ENCODE measurements around the gene FAM32A. TPM values are rescaled to one million over a fixed set of nuclear protein-coding genes. Genes with fewer than 3 reads are reported as not detected.

FAM32A gene
- total RNA-seq (2022; extraction: Qiagen RNA extraction; ENCODE audit: low read depth): 91.3 to 95.0 TPM (median 94.4 TPM) in 5 replicates

DNA sequence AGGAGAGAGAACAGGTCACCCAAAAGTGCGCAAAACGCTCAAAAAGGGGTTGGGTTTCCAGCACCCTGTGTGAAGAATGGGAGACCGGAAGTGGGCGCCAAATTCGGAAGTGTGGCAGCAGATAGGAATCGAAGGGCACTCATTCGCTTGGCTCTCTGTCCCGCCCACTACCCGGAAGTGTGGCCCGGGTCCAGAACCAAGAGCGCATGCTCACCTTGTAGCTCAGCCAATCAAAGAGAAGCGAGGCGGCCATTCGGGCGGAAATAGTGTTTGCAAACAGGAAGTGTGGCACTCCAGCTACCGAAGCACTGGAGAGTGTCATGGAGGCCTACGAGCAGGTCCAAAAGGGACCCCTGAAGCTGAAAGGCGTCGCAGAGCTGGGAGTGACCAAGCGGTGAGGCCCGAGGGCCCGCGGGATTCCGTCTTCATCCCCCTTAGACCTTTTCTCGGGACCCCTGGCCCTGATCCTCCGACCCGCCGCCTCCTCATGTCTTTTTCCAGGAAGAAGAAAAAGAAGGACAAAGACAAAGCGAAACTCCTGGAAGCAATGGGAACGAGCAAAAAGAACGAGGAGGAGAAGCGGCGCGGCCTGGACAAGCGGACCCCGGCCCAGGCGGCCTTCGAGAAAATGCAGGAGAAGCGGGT, at the start of gene FAM32A:
Gene FAM32A (plus strand): TSS at position 288 of the 645 bp plus-strand sequence. CDS start 33 bp downstream, at position 321.

GRCh38 chr19:16143399-16144215, 41.6 kb upstream of the FAM32A start, which contains the start of gene HSH2D:
Gene HSH2D (plus strand): TSS chr19:16143685. CDS start chr19:16148751, 5,066 bp downstream.

DNA sequence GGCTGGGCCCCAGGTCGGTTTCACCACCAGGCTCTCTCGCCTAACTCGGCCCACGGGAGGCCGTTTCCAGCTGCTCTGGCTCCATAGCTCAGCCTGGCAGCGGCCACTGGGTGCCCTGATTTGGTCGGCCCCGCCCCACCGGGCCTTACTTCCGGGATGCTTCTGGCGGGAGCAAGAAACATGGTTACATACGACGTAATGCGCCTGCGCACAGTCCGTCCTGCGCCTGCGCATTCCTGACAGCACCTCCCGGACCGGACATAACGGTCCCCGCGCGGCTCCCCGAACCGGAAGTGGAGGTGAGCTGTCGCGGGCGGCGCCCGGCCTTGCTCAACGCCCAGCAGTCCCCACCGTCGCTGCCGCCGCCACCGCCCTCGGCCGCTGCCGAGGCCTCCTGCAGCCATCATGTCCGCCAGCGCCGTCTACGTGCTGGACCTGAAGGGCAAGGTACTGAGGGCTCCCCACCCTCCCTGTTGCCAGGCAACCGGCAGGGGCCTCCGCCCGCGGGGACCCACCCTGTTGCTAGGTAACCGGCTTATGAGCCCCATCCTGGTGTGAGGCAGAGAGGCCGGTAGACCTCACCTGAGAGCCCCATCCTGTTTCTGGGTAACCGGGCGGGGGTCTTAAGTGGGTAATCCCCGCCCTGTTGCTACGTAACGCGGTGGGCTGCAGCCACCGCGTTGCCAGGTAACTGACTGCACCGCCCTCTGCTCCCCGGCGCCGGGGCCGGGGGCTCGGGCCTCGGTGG, 12.6 kb downstream of the FAM32A start, which contains the start of gene AP1M1:
Gene AP1M1 (plus strand): TSS at position 290 of the 748 bp plus-strand sequence. CDS start 116 bp downstream, at position 406.

Other genes with a start within 250 kb of the FAM32A start
- gene OR10H4, start 236.4 kb upstream of the FAM32A start, total RNA-seq (2022; extraction: Qiagen RNA extraction; ENCODE audit: low read depth): not detected in 5 replicates
- 322 to 485 TPM (median 431 TPM) in 5 replicates for gene TPM4, start 108.9 kb upstream of the FAM32A start, total RNA-seq (2022; extraction: Qiagen RNA extraction; ENCODE audit: low read depth)
- gene RAB8A, start 73.5 kb upstream of the FAM32A start, total RNA-seq (2022; extraction: Qiagen RNA extraction; ENCODE audit: low read depth): 41.6 to 86.5 TPM (median 44.3 TPM) in 5 replicates
- gene HSH2D, start 41.7 kb upstream of the FAM32A start, total RNA-seq (2022; extraction: Qiagen RNA extraction; ENCODE audit: low read depth): 0.09 TPM in 1 of 5 replicates, not detected in the others
- not detected in 5 replicates for gene CIB3, start 11.9 kb upstream of the FAM32A start, total RNA-seq (2022; extraction: Qiagen RNA extraction; ENCODE audit: low read depth)
- gene AP1M1, start 12.5 kb downstream of the FAM32A start, total RNA-seq (2022; extraction: Qiagen RNA extraction; ENCODE audit: low read depth): 50.5 to 66.2 TPM (median 63.7 TPM) in 5 replicates
- gene KLF2, start 139.4 kb downstream of the FAM32A start, total RNA-seq (2022; extraction: Qiagen RNA extraction; ENCODE audit: low read depth): 11.6 to 27.4 TPM (median 23.2 TPM) in 5 replicates

All from A549 treated with RU486 at 1 μM for 4 hours (cell line).